GM12873 (cell line): Measurements from ENCODE around the gene LOXHD1.

Source experiments
- CTCF ChIP-seq: IDR thresholded peaks from 2 replicates; pipeline ENCODE4 v1.5.1; 2012; ENCODE audit warnings: low read depth, mild to moderate bottlenecking, moderate library complexity, low read length, control low read depth; ENCODE audit not compliant: insufficient read depth; ENCODE audit errors: missing control alignments

LOXHD1 gene

GRCh38 chr18:46639386-46639785 is 17.6 kb downstream of the LOXHD1 start:
- no peak for TF ChIP-seq CTCF

GRCh38 chr18:46636040-46636630 is 20.9 kb downstream of the LOXHD1 start:
- no peak for TF ChIP-seq CTCF

GRCh38 chr18:46632401-46633071 is 24.5 kb downstream of the LOXHD1 start:
- TF ChIP-seq CTCF = no peak

GRCh38 chr18:46630991-46631390 is 26.0 kb downstream of the LOXHD1 start:
- TF ChIP-seq CTCF = no peak

GRCh38 chr18:46630160-46630559 is 26.9 kb downstream of the LOXHD1 start:
- TF ChIP-seq CTCF = no peak

GRCh38 chr18:46629361-46629760 is 27.7 kb downstream of the LOXHD1 start:
- TF ChIP-seq CTCF = no peak

- TF ChIP-seq CTCF = no peak
These were observed 28.8 kb downstream of the LOXHD1 start for GRCh38 chr18:46628206-46628605.

- TF ChIP-seq CTCF = no peak
These were observed 29.9 kb downstream of the LOXHD1 start for GRCh38 chr18:46627136-46627535.
